Vagina (tissue), 2 donors: ENCODE measurements around the gene MAP3K7.

Experiments used
- POLR2A ChIP-seq, 2 donors: fragments of 450-650 bp; IDR thresholded peaks; one replicate each; pipeline ENCODE4 v1.6.1; 2017; ENCODE audit warnings: antibody characterized with exemption in 2 of 2, mild to moderate bottlenecking in 2 of 2, moderate library complexity in 2 of 2
- TF ChIP-seq, protein P1 (sequence below), 3 experiments: fragments of 450-650 bp in 2 of 3; fragments of 200-600 bp in 1 of 3; sonication (generic) in 1 of 3; IDR thresholded peaks; one replicate each; pipeline ENCODE4 v1.5.1; 2017 to 2019; ENCODE audit warnings: antibody characterized with exemption in 3 of 3, mild to moderate bottlenecking in 2 of 3, moderate library complexity in 2 of 3

DNA sequence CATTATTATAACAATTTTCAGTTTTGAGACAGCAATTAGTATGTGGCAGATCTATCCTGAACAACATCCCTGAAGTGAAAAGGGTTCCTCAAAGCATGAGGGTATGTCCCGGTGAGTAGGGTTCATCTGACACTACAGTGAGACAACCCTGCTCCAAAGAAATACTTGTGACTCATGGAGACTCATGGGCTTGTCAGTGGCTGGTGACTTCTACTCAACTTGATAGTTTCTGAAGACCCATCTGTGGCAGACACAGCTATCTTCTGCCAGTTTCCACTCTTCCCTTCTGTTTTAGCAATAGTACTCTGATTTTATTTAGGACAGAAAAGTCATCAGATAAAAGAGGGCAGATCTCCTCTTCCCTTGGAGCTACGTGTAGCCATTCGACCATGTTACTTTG lies 41.4 kb downstream of the MAP3K7 start:
- TF ChIP-seq POLR2A (IDR thresholded peaks at IDR 0.05) = no peak
- TF ChIP-seq, protein P1, sequence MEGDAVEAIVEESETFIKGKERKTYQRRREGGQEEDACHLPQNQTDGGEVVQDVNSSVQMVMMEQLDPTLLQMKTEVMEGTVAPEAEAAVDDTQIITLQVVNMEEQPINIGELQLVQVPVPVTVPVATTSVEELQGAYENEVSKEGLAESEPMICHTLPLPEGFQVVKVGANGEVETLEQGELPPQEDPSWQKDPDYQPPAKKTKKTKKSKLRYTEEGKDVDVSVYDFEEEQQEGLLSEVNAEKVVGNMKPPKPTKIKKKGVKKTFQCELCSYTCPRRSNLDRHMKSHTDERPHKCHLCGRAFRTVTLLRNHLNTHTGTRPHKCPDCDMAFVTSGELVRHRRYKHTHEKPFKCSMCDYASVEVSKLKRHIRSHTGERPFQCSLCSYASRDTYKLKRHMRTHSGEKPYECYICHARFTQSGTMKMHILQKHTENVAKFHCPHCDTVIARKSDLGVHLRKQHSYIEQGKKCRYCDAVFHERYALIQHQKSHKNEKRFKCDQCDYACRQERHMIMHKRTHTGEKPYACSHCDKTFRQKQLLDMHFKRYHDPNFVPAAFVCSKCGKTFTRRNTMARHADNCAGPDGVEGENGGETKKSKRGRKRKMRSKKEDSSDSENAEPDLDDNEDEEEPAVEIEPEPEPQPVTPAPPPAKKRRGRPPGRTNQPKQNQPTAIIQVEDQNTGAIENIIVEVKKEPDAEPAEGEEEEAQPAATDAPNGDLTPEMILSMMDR (IDR thresholded peaks at IDR 0.05) = no peak
